Sigmoid colon (tissue), 7 donors: ENCODE data around the gene BCL7A. TPM values are rescaled to one million over a fixed set of nuclear protein-coding genes. Genes with fewer than 3 reads are reported as not detected.

ENCODE experiments used
- DNase-seq: peaks from one replicate; pipeline ENCODE4 v3.0.0-alpha.2; 2019
- H3K27ac ChIP-seq, 4 donors: fragments of 200-600 bp; sonication (generic); one replicate each; pipeline ENCODE4 v1.5.1; 2016 to 2019; ENCODE audit warnings: mild to moderate bottlenecking in 1 of 4
- H3K27me3 ChIP-seq, 3 donors: fragments of 200-600 bp; sonication (generic); one replicate each; pipeline ENCODE4 v1.5.1; 2019; ENCODE audit warnings: mild to moderate bottlenecking in 1 of 3
- H3K36me3 ChIP-seq, 4 donors: fragments of 200-600 bp; sonication (generic); one replicate each; pipeline ENCODE4 v1.5.1; 2016 to 2019
- H3K4me1 ChIP-seq, 4 donors: fragments of 200-600 bp; sonication (generic); one replicate each; pipeline ENCODE4 v1.5.1; 2017 to 2019
- H3K4me3 ChIP-seq, 4 donors: fragments of 200-600 bp; sonication (generic); one replicate each; pipeline ENCODE4 v1.5.1; 2017 to 2019; ENCODE audit warnings: mild to moderate bottlenecking in 2 of 4, moderate library complexity in 1 of 4
- H3K9me3 ChIP-seq, 4 donors: fragments of 200-600 bp in 3 of 4; sonication (generic) in 3 of 4; one replicate each; pipeline versions ENCODE4 v1.5.1 to v1.6.1; 2013 to 2019
- CTCF ChIP-seq, 4 experiments: fragments of 450-650 bp in 3 of 4; fragments of 200-600 bp in 1 of 4; IDR thresholded peaks; one replicate each; pipeline ENCODE4 v1.5.1; 2016 to 2019; ENCODE audit warnings: antibody characterized with exemption in 4 of 4, mild to moderate bottlenecking in 3 of 4, moderate library complexity in 2 of 4
- EP300 ChIP-seq, 4 donors: sonication (generic); formaldehyde crosslinking; IDR thresholded peaks; one replicate each; pipeline ENCODE4 v1.6.1; 2017; ENCODE audit warnings: antibody characterized with exemption in 4 of 4
- POLR2A ChIP-seq, 2 donors: fragments of 450-650 bp; IDR thresholded peaks; one replicate each; pipeline ENCODE4 v1.6.1; 2016; ENCODE audit warnings: antibody characterized with exemption in 2 of 2, mild to moderate bottlenecking in 2 of 2, moderate library complexity in 2 of 2
- POLR2AphosphoS5 ChIP-seq, 4 donors: sonication (generic); formaldehyde crosslinking; IDR thresholded peaks; one replicate each; pipeline ENCODE4 v1.6.1; 2017; ENCODE audit warnings: antibody characterized with exemption in 4 of 4
- WGBS, 2 donors: extraction: QIAGEN DNeasy Blood & Tissue Kit; methylation state at CpG; one replicate each; pipeline ENCODE4 v1.1.7; 2013; 5-methylcytosine and 5-hydroxymethylcytosine counted together
- intact Hi-C: fragments of 100-400 bp; cut with DNase I; formaldehyde crosslinking; loops from one replicate; pipeline ENCODE4 v1.15.1; 2023
- polyA plus RNA-seq, 3 donors: library from polyadenylated mRNA; stranded (reverse); fragments of 200-250 nt; gene quantifications; one replicate each; pipeline ENCODE4 v1.2.3, GENCODE V29; 2013
- total RNA-seq, 4 donors: library from RNA; depleted of rRNA; stranded (reverse); fragments of >200 nt; gene quantifications; one replicate each; pipeline ENCODE4 v1.1.0, GENCODE V29; 2016
- donor health status: healthy with polysubstance abuse.
- donor health status: Bipolar disorder and iron deficiency.
- donor health status: healthy.

The BCL7A gene
- total and polyA plus RNA-seq, 7 donors = 1.2 to 7.4 (median 6.4) TPM

- H3K27me3 ChIP-seq = no peaks in the 10 kb centered on the region
- DNase-seq = no peak
- H3K36me3 ChIP-seq = peaks cover 0 to 6% (median 0%) of the 10 kb centered on the region in 4 donors
- peak overlapping the region in 3 of 4 donors; percentile 93 to 96 (median 93) for H3K27ac ChIP-seq
- no peaks in the 10 kb centered on the region for H3K9me3 ChIP-seq
- peaks cover 0 to 85% (median 66%) of the 10 kb centered on the region in 4 donors for H3K4me1 ChIP-seq
- TF ChIP-seq EP300 (IDR thresholded peaks at IDR 0.05) = no peak
- no peak for TF ChIP-seq POLR2AphosphoS5 (IDR thresholded peaks at IDR 0.05)
- TF ChIP-seq POLR2A (IDR thresholded peaks at IDR 0.05) = no peak
- TF ChIP-seq CTCF (IDR thresholded peaks at IDR 0.05) = no peak
- intact Hi-C loops = no loop called here
- WGBS, 2 donors = 94 to 97% methylated on average over 3 of the region's 3 CpGs
- no peak overlapping the region for H3K4me3 ChIP-seq
These were observed 36.1 kb downstream of the BCL7A start for GRCh38 chr12:122057769-122058168.

- Histone ChIP-seq H3K27ac (peak overlapping the region in 3 of 4 donors; percentile 93 to 96 (median 93)), H3K36me3 (peaks cover 0 to 6% (median 0%) of the 10 kb centered on the region in 4 donors), H3K4me3 (peak overlapping the region in 1 of 4 donors; percentile 22), H3K4me1 (peaks cover 0 to 94% (median 72%) of the 10 kb centered on the region in 4 donors), H3K27me3 (no peaks in the 10 kb centered on the region), H3K9me3 (no peaks in the 10 kb centered on the region)
- WGBS, 2 donors = 95% methylated on average over 11 of the region's 11 CpGs
- intact Hi-C loops = no loop called here
- TF ChIP-seq EP300 (IDR thresholded peaks at IDR 0.05) (peak in 1 of 4 donors; percentile 2), POLR2A (IDR thresholded peaks at IDR 0.05) (no peak), CTCF (IDR thresholded peaks at IDR 0.05) (no peak), POLR2AphosphoS5 (IDR thresholded peaks at IDR 0.05) (no peak)
- DNase-seq = no peak
These were observed 37.0 kb downstream of the BCL7A start for GRCh38 chr12:122058549-122059149.

- H3K27ac ChIP-seq = peak overlapping the region in 3 of 4 donors; percentile 93 to 96 (median 93)
- H3K4me1 ChIP-seq = peaks cover 0 to 97% (median 75%) of the 10 kb centered on the region in 4 donors
- H3K36me3 ChIP-seq = peaks cover 0 to 6% (median 0%) of the 10 kb centered on the region in 4 donors
- TF ChIP-seq CTCF (IDR thresholded peaks at IDR 0.05) (no peak), POLR2A (IDR thresholded peaks at IDR 0.05) (no peak), EP300 (IDR thresholded peaks at IDR 0.05) (peak in 1 of 4 donors; percentile 1), POLR2AphosphoS5 (IDR thresholded peaks at IDR 0.05) (peak in 3 of 4 donors; percentile 41 to 68 (median 61))
- H3K9me3 ChIP-seq = no peaks in the 10 kb centered on the region
- DNase-seq = no peak
- intact Hi-C loops = no loop called here
- 93 to 95% methylated on average over 28 of the region's 28 CpGs for WGBS, 2 donors
- H3K27me3 ChIP-seq = no peaks in the 10 kb centered on the region
- H3K4me3 ChIP-seq = peak overlapping the region in 2 of 4 donors; percentile 16 to 22
These were observed 37.7 kb downstream of the BCL7A start for GRCh38 chr12:122059203-122059960.

GRCh38 chr12:122060081-122060501 is 38.4 kb downstream of the BCL7A start:
- peak; percentile 74 for DNase-seq
- Histone ChIP-seq H3K27me3 (no peaks in the 10 kb centered on the region), H3K27ac (peak overlapping the region in 3 of 4 donors; percentile 93 to 96 (median 93)), H3K4me3 (no peak overlapping the region), H3K9me3 (no peaks in the 10 kb centered on the region), H3K36me3 (peaks cover 0 to 6% (median 0%) of the 10 kb centered on the region in 4 donors), H3K4me1 (peaks cover 0 to 97% (median 75%) of the 10 kb centered on the region in 4 donors)
- intact Hi-C loops = loop anchor here (5.0 to 10.0 kb wide), 2 partner anchors 37 to 255 kb away; partner anchors contain the start of gene SETD1B
- 80 to 85% methylated on average over 22 of the region's 22 CpGs for WGBS, 2 donors
- no peak for TF ChIP-seq CTCF (IDR thresholded peaks at IDR 0.05)
- peak in 3 of 4 donors; percentile 17 to 39 (median 37) for TF ChIP-seq POLR2AphosphoS5 (IDR thresholded peaks at IDR 0.05)
